Measurements from ENCODE around the gene SULF2.

GRCh38 chr20:47795214-47795907 is 10.1 kb upstream of the SULF2 start:
- TF ChIP-seq POLR2AphosphoS5 (IDR thresholded peaks at IDR 0.05) (peak in 1 of 3 donors; percentile 49), CTCF (IDR thresholded peaks at IDR 0.05) (no peak), POLR2A (IDR thresholded peaks at IDR 0.05) (no peak)
